Suprapubic skin (tissue), 4 donors: ENCODE results near the gene POU2AF3. TPM values are rescaled to one million over a fixed set of nuclear protein-coding genes. Genes with fewer than 3 reads are reported as not detected.
"Not testable (repeated sequence)": the region's sequence is repeated elsewhere in the genome, so short reads cannot be mapped to it uniquely, and the experiment has no call there.

Source experiments
- DNase-seq, 2 donors: peaks; one replicate each; pipeline ENCODE4 v3.0.0-alpha.2; 2019; ENCODE audit warnings: low spot score in 2 of 2
- H3K27ac ChIP-seq: fragments of 200-600 bp; sonication (generic); one replicate; pipeline ENCODE4 v1.5.1; 2019
- H3K27me3 ChIP-seq: fragments of 200-600 bp; sonication (generic); one replicate; pipeline ENCODE4 v1.5.1; 2019
- H3K36me3 ChIP-seq: fragments of 200-600 bp; sonication (generic); one replicate; pipeline ENCODE4 v1.5.1; 2019
- H3K4me1 ChIP-seq: fragments of 200-600 bp; sonication (generic); one replicate; pipeline ENCODE4 v1.5.1; 2019
- H3K4me3 ChIP-seq: fragments of 200-600 bp; sonication (generic); one replicate; pipeline ENCODE4 v1.5.1; 2019; ENCODE audit warnings: mild to moderate bottlenecking
- H3K9me3 ChIP-seq: fragments of 200-600 bp; sonication (generic); one replicate; pipeline ENCODE4 v1.5.1; 2019
- CTCF ChIP-seq, 2 donors: fragments of 200-600 bp in 1 of 2; fragments of 450-650 bp in 1 of 2; sonication (generic) in 1 of 2; IDR thresholded peaks; one replicate each; pipeline ENCODE4 v1.5.1; 2016 to 2019; ENCODE audit warnings: antibody characterized with exemption in 2 of 2, mild to moderate bottlenecking in 1 of 2, moderate library complexity in 1 of 2
- EP300 ChIP-seq: sonication (generic); formaldehyde crosslinking; IDR thresholded peaks from one replicate; pipeline ENCODE4 v1.6.1; 2017; ENCODE audit warnings: antibody characterized with exemption
- POLR2A ChIP-seq, 2 donors: fragments of 450-650 bp; IDR thresholded peaks; one replicate each; pipeline ENCODE4 v1.6.1; 2017; ENCODE audit warnings: antibody characterized with exemption in 2 of 2, mild to moderate bottlenecking in 2 of 2, moderate library complexity in 2 of 2
- POLR2AphosphoS5 ChIP-seq, 3 donors: sonication (generic); formaldehyde crosslinking; IDR thresholded peaks; one replicate each; pipeline ENCODE4 v1.6.1; 2017; ENCODE audit warnings: antibody characterized with exemption in 3 of 3
- WGBS: methylation state at CpG from one replicate; pipeline ENCODE4 v1.1.5; 2018; 5-methylcytosine and 5-hydroxymethylcytosine counted together
- total RNA-seq, 4 donors: library from RNA; depleted of rRNA; stranded (reverse); fragments of >200 nt; gene quantifications; one replicate each; pipeline ENCODE4 v1.1.0, GENCODE V29; 2016

POU2AF3 gene
- total RNA-seq, 4 donors from 2014 or later: 0.89 TPM; not detected in 3

DNA sequence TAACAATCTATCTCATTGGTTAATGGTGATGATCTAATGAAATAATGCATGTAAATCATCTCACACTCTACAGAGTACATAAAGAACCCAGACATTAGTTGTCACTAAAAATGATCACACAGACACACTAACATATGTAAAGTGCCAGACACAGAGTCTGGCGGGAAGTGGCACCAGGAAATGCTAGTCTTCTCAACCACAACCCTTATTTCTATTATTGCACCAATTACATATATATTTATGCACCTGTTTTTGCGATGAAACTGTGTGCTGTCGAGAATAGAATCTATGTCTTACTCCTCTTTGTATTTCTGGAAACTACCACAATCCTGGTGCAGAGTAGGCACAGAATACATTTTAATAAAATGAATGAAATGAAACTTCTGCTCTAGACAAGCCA is 25.9 kb upstream of the POU2AF3 start:
- 85% methylated on average over 3 of the region's 3 CpGs for WGBS
- no peak overlapping the region for H3K4me3 ChIP-seq
- H3K9me3 ChIP-seq: no peaks in the 10 kb centered on the region
- TF ChIP-seq POLR2A (IDR thresholded peaks at IDR 0.05): no peak
- no peak for TF ChIP-seq CTCF (IDR thresholded peaks at IDR 0.05)
- TF ChIP-seq EP300: no peak
- TF ChIP-seq POLR2AphosphoS5 (IDR thresholded peaks at IDR 0.05): no peak
- H3K36me3 ChIP-seq: no peaks in the 10 kb centered on the region
- no peak for DNase-seq
- H3K27me3 ChIP-seq: peaks cover 3% of the 10 kb centered on the region
- no peaks in the 10 kb centered on the region for H3K4me1 ChIP-seq
- H3K27ac ChIP-seq: no peak overlapping the region

DNA sequence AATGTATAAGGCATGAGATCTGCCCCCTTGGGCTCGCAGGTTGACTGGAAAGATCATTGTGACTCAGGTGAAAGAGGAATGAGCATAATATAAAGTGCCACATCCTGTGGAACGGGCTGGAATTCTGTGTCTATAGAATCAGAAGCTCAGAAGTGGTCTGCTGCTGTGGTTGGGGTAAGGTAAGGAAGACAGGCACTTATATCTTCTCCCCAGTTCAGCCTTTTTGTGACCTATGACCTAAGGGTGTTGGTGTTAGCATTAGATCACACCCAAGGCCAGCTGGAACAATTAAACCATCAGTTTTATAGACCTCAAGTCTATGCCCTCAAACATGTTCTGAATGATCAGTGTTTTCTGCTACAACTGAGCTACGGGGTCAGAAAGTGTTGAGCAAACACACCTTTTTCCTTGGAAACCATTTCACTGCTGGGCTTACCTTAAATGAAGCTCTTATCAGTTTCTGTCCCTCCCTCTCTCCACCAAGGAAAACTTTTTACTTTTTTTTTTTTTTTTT is 15.7 kb upstream of the POU2AF3 start:
- Histone ChIP-seq H3K4me3 (no peak overlapping the region), H3K27me3 (peaks cover 8% of the 10 kb centered on the region), H3K36me3 (no peaks in the 10 kb centered on the region), H3K9me3 (no peaks in the 10 kb centered on the region), H3K4me1 (no peaks in the 10 kb centered on the region), H3K27ac (no peak overlapping the region)
- no peak for TF ChIP-seq POLR2AphosphoS5 (IDR thresholded peaks at IDR 0.05)
- TF ChIP-seq EP300: no peak
- no peak for TF ChIP-seq CTCF (IDR thresholded peaks at IDR 0.05)
- TF ChIP-seq POLR2A (IDR thresholded peaks at IDR 0.05): no peak
- DNase-seq: no peak
- 60% methylated on average over 3 of the region's 3 CpGs for WGBS

DNA sequence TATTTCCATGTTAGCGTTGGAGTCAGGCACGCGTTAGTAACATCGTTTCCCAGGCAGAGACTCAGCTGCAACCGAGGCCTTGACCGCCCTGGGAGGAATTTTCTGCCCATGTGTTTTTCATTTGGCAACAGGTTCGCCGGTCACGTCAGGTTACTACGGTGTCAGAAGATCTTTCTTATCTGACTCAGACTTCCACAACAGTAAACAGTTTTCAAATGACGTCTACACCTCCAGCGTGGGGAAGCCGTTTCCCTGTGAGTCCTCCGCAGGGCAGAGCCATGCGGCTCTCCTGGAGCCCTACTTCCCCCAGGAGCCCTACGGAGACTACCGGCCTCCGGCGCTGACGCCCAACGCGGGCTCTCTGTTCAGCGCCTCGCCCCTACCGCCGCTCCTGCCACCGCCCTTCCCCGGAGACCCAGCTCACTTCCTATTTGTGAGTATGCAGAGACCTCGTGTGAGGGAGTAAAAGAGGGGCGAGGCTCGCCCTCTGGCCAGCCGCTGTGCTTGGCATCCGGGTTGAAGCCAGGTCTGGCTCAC is 14.3 kb upstream of the POU2AF3 start:
- Histone ChIP-seq H3K4me3 (no peak overlapping the region), H3K36me3 (no peaks in the 10 kb centered on the region), H3K9me3 (no peaks in the 10 kb centered on the region), H3K27ac (no peak overlapping the region), H3K4me1 (no peaks in the 10 kb centered on the region), H3K27me3 (peaks cover 4% of the 10 kb centered on the region)
- WGBS: 80% methylated on average over 28 of the region's 33 CpGs
- no peak for DNase-seq
- no peak for TF ChIP-seq CTCF (IDR thresholded peaks at IDR 0.05)
- no peak for TF ChIP-seq POLR2AphosphoS5 (IDR thresholded peaks at IDR 0.05)
- TF ChIP-seq POLR2A (IDR thresholded peaks at IDR 0.05): no peak
- TF ChIP-seq EP300: no peak

DNA sequence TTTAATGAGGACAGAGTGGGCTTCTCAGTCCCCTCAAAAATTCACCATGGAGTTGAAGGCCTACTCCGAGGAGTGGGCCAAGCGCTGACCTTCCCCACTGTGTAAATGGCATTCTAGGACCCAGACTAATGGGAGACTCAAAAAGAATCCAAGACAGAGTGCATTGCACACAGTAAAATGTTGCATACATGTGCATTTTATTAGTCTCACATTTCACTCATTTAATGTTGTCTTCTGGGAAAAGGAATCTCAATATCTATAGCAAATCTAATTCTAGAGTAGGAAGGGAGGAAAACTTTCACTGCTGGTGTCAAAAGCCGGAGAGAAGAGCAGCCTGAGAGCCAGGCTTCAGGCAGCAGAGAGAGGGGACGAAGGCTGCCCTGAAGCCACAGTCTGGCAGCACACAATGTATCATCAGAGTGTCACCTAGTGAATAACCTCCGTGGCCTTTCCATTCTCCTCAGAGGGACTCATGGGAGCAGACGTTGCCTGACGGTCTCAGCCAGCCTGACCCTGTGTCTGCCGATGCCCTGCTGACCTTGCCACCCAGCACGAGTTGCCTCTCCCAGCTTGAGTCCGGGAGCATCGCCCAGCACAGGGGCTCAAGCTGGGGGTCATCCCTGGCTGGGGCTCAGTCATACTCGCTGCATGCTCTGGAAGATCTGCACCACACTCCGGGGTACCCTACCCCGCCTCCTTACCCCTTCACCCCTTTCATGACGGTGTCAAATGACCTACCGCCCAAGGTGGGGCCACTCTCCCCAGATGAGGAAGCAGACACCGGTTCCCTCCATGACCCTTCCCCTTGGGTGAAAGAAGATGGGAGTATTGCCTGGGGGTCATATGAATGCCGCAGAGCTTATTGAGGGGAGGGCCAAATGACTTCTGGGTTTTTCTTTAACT is 12.9 kb upstream of the POU2AF3 start:
- TF ChIP-seq POLR2AphosphoS5 (IDR thresholded peaks at IDR 0.05) (no peak), POLR2A (IDR thresholded peaks at IDR 0.05) (no peak), EP300 (no peak), CTCF (IDR thresholded peaks at IDR 0.05) (no peak)
- Histone ChIP-seq H3K36me3 (no peaks in the 10 kb centered on the region), H3K9me3 (no peaks in the 10 kb centered on the region), H3K4me1 (no peaks in the 10 kb centered on the region), H3K27me3 (peaks cover 4% of the 10 kb centered on the region), H3K4me3 (no peak overlapping the region), H3K27ac (no peak overlapping the region)
- DNase-seq: no peak
- 80% methylated on average over 11 of the region's 18 CpGs for WGBS

GRCh38 chr11:111291764-111292163 is 6.6 kb upstream of the POU2AF3 start:
- Histone ChIP-seq H3K27ac (no peak overlapping the region), H3K27me3 (no peaks in the 10 kb centered on the region), H3K4me1 (no peaks in the 10 kb centered on the region), H3K4me3 (no peak overlapping the region), H3K36me3 (no peaks in the 10 kb centered on the region), H3K9me3 (no peaks in the 10 kb centered on the region)
- TF ChIP-seq CTCF (IDR thresholded peaks at IDR 0.05) (no peak), EP300 (no peak), POLR2AphosphoS5 (IDR thresholded peaks at IDR 0.05) (no peak), POLR2A (IDR thresholded peaks at IDR 0.05) (no peak)
- DNase-seq: no peak
- 95% methylated on average over 5 of the region's 5 CpGs for WGBS

GRCh38 chr11:111292408-111292807 is 5.9 kb upstream of the POU2AF3 start:
- H3K4me3 ChIP-seq, H3K36me3 ChIP-seq, DNase-seq, H3K27ac ChIP-seq, H3K27me3 ChIP-seq, H3K9me3 ChIP-seq, H3K4me1 ChIP-seq: not testable (repeated sequence)
- WGBS: 94% methylated on average over 1 of the region's 1 CpG
